ENCODE results near the gene HELZ2.
A peak's percentile ranks its signal among the peaks of the same experiment; 100 is the strongest.
"Not testable (repeated sequence)": the region's sequence is repeated elsewhere in the genome, so short reads cannot be mapped to it uniquely, and the experiment has no call there.

The HELZ2 gene

GRCh38 chr20:63573647-63574131, 350 bp downstream of the HELZ2 start:
- H3K9me3 ChIP-seq (ENCODE audit: control insufficient read depth in 1 of 2, low read length in 2 of 2) = no peaks in the 10 kb centered on the region
- H3K4me1 ChIP-seq (ENCODE audit: control insufficient read depth in 1 of 2, insufficient read depth in 2 of 2, low read length in 2 of 2) = peaks cover 0 to 13% of the 10 kb centered on the region in 2 donors
- H3K27me3 ChIP-seq (ENCODE audit: low read depth, low read length) = peaks cover 3% of the 10 kb centered on the region
- H3K4me3 ChIP-seq (ENCODE audit: low read depth in 1 of 2, low read length in 2 of 2) = peak overlapping the region; percentile 71 to 79
- peaks cover 0 to 7% of the 10 kb centered on the region in 2 donors for H3K36me3 ChIP-seq (ENCODE audit: control insufficient read depth in 1 of 2, insufficient read depth in 2 of 2, low read length in 2 of 2)
- peak overlapping the region; percentile 31 for H3K27ac ChIP-seq (ENCODE audit: low read length)

DNA sequence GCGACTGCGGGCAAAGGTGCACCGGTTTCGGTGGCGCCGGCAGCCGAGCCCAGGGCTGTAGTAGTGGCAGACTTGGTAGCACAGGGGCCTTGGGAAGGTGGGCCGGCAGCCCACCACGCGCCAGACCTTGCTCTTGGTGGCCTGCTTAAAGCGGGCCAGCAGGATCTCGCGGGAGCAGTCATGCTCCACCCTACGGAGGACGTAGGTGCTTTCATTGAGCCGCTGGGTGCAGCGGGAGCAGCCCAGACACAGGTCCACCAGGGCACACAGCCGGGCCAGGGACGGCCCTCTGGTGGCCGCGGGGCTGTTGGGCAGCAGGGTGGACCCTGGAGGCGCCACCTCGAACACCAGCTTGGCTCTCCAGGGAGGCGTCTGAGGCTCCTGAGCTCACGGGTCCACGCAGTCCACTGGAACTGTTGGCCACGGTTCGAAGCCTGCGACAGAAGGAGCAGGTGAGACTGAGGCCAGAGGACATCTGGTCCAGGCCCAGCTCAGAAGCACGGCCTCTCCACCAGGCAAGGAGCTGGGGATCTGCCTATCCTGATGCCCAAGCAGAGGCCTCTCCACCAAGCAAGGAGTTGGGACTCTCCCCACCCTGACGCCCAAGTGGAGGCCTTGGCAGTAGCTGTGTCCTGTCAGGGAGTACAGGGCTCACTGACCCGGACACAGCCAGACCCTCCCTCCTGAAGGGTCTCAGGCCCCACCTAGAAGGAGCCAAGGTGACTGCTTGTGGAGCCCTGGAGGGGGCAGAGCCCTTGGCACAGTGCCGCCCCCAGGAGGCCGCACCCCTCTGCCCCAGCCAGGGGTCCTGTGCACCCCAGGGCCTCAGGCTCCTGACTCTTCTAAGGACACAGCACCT, 1.0 kb downstream of the HELZ2 start:
- Histone ChIP-seq H3K27ac (ENCODE audit: low read length) (peak overlapping the region; percentile 31), H3K4me1 (ENCODE audit: control insufficient read depth in 1 of 2, insufficient read depth in 2 of 2, low read length in 2 of 2) (peaks cover 0 to 13% of the 10 kb centered on the region in 2 donors)

GRCh38 chr20:63572071-63572787, 1.8 kb downstream of the HELZ2 start:
- Histone ChIP-seq H3K27ac (ENCODE audit: low read length) (no peak overlapping the region), H3K27me3 (ENCODE audit: low read depth, low read length) (peaks cover 3% of the 10 kb centered on the region), H3K4me1 (ENCODE audit: control insufficient read depth in 1 of 2, insufficient read depth in 2 of 2, low read length in 2 of 2) (peaks cover 0 to 13% of the 10 kb centered on the region in 2 donors), H3K36me3 (ENCODE audit: control insufficient read depth in 1 of 2, insufficient read depth in 2 of 2, low read length in 2 of 2) (peaks cover 0 to 7% of the 10 kb centered on the region in 2 donors), H3K4me3 (ENCODE audit: low read depth in 1 of 2, low read length in 2 of 2) (no peak overlapping the region), H3K9me3 (ENCODE audit: control insufficient read depth in 1 of 2, low read length in 2 of 2) (no peaks in the 10 kb centered on the region)

More for the DNA sequence above, 1.0 kb downstream of the HELZ2 start:
- H3K36me3 ChIP-seq (ENCODE audit: control insufficient read depth in 1 of 2, insufficient read depth in 2 of 2, low read length in 2 of 2) = peaks cover 0 to 7% of the 10 kb centered on the region in 2 donors
- H3K27me3 ChIP-seq (ENCODE audit: low read depth, low read length) = peaks cover 3% of the 10 kb centered on the region
- H3K9me3 ChIP-seq (ENCODE audit: control insufficient read depth in 1 of 2, low read length in 2 of 2) = no peaks in the 10 kb centered on the region
- H3K4me3 ChIP-seq (ENCODE audit: low read depth in 1 of 2, low read length in 2 of 2) = peak overlapping the region; percentile 71 to 79

- not testable (repeated sequence) for H3K4me3 ChIP-seq (ENCODE audit: low read depth in 1 of 2, low read length in 2 of 2); H3K27ac ChIP-seq (ENCODE audit: low read length); H3K9me3 ChIP-seq (ENCODE audit: control insufficient read depth in 1 of 2, low read length in 2 of 2); H3K27me3 ChIP-seq (ENCODE audit: low read depth, low read length)
- peaks cover 0 to 13% of the 10 kb centered on the region in 2 donors for H3K4me1 ChIP-seq (ENCODE audit: control insufficient read depth in 1 of 2, insufficient read depth in 2 of 2, low read length in 2 of 2)
- peaks cover 0 to 14% of the 10 kb centered on the region in 2 donors for H3K36me3 ChIP-seq (ENCODE audit: control insufficient read depth in 1 of 2, insufficient read depth in 2 of 2, low read length in 2 of 2)
These were observed 3.0 kb downstream of the HELZ2 start for GRCh38 chr20:63571087-63571478.

DNA sequence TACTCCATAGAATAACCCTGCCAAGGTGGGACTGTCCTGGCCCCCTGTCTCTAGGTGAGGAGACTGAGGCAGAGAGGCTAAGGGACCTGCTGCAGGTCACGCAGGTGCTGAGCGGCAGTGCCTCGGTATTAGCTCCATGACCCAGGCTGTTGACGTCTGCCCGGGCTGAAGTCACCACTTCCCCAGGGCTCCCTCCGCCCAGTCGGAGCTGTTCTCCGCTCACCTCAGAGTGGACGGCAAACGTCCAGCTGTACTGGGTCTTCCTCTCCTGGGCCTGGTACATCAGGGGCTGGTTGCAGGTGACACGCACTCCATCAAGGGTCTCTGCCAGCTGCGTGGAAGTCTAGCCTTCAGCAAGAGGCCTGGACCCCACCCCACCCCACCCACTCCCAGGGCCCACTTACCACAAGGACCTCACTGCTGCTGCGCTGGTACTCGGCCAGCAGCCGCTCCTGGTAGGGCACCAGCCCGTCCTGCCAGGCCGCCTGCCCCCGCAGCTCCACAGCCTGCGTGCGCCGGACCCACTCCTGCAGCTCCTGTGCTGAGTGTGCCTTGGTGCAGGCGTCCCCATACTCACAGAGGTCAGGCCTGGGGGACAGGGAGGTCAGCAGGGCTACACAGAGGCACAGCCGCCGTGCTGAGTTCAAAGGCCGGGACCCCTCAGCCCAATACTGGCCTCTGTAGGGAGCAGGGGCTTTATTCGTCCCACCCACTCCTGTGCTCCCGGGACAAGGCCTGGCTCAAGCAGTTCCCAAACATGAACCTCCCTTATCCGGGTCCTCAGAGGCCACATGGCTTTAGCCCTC, 3.6 kb downstream of the HELZ2 start:
- no peaks in the 10 kb centered on the region for H3K27me3 ChIP-seq (ENCODE audit: low read depth, low read length)
- no peak overlapping the region for H3K27ac ChIP-seq (ENCODE audit: low read length)
- H3K9me3 ChIP-seq (ENCODE audit: control insufficient read depth in 1 of 2, low read length in 2 of 2) = no peaks in the 10 kb centered on the region
- no peak overlapping the region for H3K4me3 ChIP-seq (ENCODE audit: low read depth in 1 of 2, low read length in 2 of 2)
- H3K4me1 ChIP-seq (ENCODE audit: control insufficient read depth in 1 of 2, insufficient read depth in 2 of 2, low read length in 2 of 2) = peaks cover 0 to 13% of the 10 kb centered on the region in 2 donors
- H3K36me3 ChIP-seq (ENCODE audit: control insufficient read depth in 1 of 2, insufficient read depth in 2 of 2, low read length in 2 of 2) = peaks cover 0 to 20% of the 10 kb centered on the region in 2 donors

- H3K36me3 ChIP-seq (ENCODE audit: control insufficient read depth in 1 of 2, insufficient read depth in 2 of 2, low read length in 2 of 2) = peaks cover 0 to 32% of the 10 kb centered on the region in 2 donors
- no peak overlapping the region for H3K4me3 ChIP-seq (ENCODE audit: low read depth in 1 of 2, low read length in 2 of 2)
These were observed 4.8 kb downstream of the HELZ2 start for GRCh38 chr20:63568986-63569949.

GRCh38 chr20:63568170-63568981, 5.7 kb downstream of the HELZ2 start:
- Histone ChIP-seq H3K4me1 (ENCODE audit: control insufficient read depth in 1 of 2, insufficient read depth in 2 of 2, low read length in 2 of 2) (peaks cover 0 to 5% of the 10 kb centered on the region in 2 donors), H3K4me3 (ENCODE audit: low read depth in 1 of 2, low read length in 2 of 2) (no peak overlapping the region), H3K27me3 (ENCODE audit: low read depth, low read length) (no peaks in the 10 kb centered on the region), H3K36me3 (ENCODE audit: control insufficient read depth in 1 of 2, insufficient read depth in 2 of 2, low read length in 2 of 2) (peaks cover 0 to 41% of the 10 kb centered on the region in 2 donors), H3K9me3 (ENCODE audit: control insufficient read depth in 1 of 2, low read length in 2 of 2) (no peaks in the 10 kb centered on the region), H3K27ac (ENCODE audit: low read length) (no peak overlapping the region)

More at GRCh38 chr20:63568986-63569949, 4.8 kb downstream of the HELZ2 start:
- Histone ChIP-seq H3K4me1 (ENCODE audit: control insufficient read depth in 1 of 2, insufficient read depth in 2 of 2, low read length in 2 of 2) (peaks cover 0 to 5% of the 10 kb centered on the region in 2 donors), H3K9me3 (ENCODE audit: control insufficient read depth in 1 of 2, low read length in 2 of 2) (no peaks in the 10 kb centered on the region), H3K27me3 (ENCODE audit: low read depth, low read length) (no peaks in the 10 kb centered on the region), H3K27ac (ENCODE audit: low read length) (no peak overlapping the region)

DNA sequence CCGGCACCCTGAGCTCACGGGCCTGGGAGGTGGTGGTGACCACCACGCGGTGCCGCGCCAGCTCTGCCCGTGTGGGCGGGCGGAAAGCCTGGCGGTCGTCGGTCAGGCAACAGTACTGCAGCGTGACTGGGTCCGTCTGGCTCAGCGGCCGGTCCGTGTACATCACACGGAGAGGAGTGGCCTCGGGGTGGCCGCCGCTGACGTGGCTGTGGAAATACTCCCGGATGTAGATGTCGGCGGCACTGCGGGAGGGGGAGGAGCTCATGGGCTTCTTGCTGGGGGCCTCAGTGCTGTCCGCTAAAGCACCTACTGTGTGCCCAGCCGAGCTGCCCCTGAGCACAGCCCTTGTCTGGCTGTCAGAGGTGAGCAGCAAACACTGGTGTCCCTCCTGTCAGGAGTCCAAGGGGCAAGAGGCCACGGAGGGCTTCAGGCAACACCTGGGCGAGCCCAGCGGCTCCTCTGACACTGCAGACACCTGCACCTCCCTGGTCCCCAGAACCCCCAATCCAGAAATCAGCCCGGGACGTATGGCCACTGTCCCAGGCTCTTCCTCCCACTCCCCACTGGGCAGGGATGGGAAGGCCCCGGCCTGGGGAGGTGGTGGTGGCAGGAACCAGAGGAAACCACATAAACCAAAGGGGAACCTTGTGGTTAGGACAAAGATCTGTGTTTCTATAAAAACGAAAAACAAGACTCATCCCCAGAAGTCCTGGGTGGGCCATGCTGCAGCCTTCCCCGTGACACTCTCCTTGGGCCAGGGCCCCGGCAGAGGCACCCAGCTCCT, 6.5 kb downstream of the HELZ2 start:
- H3K27me3 ChIP-seq (ENCODE audit: low read depth, low read length) = no peaks in the 10 kb centered on the region
- no peak overlapping the region for H3K4me3 ChIP-seq (ENCODE audit: low read depth in 1 of 2, low read length in 2 of 2)
- H3K9me3 ChIP-seq (ENCODE audit: control insufficient read depth in 1 of 2, low read length in 2 of 2) = no peaks in the 10 kb centered on the region
- peaks cover 0 to 4% of the 10 kb centered on the region in 2 donors for H3K4me1 ChIP-seq (ENCODE audit: control insufficient read depth in 1 of 2, insufficient read depth in 2 of 2, low read length in 2 of 2)
- peaks cover 0 to 49% of the 10 kb centered on the region in 2 donors for H3K36me3 ChIP-seq (ENCODE audit: control insufficient read depth in 1 of 2, insufficient read depth in 2 of 2, low read length in 2 of 2)
- no peak overlapping the region for H3K27ac ChIP-seq (ENCODE audit: low read length)

- H3K4me3 ChIP-seq (ENCODE audit: low read depth in 1 of 2, low read length in 2 of 2) = no peak overlapping the region
- H3K36me3 ChIP-seq (ENCODE audit: control insufficient read depth in 1 of 2, insufficient read depth in 2 of 2, low read length in 2 of 2) = peaks cover 0 to 49% of the 10 kb centered on the region in 2 donors
- no peak overlapping the region for H3K27ac ChIP-seq (ENCODE audit: low read length)
- no peaks in the 10 kb centered on the region for H3K27me3 ChIP-seq (ENCODE audit: low read depth, low read length)
- H3K4me1 ChIP-seq (ENCODE audit: control insufficient read depth in 1 of 2, insufficient read depth in 2 of 2, low read length in 2 of 2) = no peaks in the 10 kb centered on the region
- no peaks in the 10 kb centered on the region for H3K9me3 ChIP-seq (ENCODE audit: control insufficient read depth in 1 of 2, low read length in 2 of 2)
These were observed 7.0 kb downstream of the HELZ2 start for GRCh38 chr20:63567136-63567385.

Measured in muscle layer of duodenum (tissue), 2 donors.